ENCODE results near the gene SLC6A2. TPM values are rescaled to one million over a fixed set of nuclear protein-coding genes. Genes with fewer than 3 reads are reported as not detected.

SLC6A2 gene
- total and polyA plus RNA-seq, 2 of the 13 experiments (the other 11 are each of a cell fraction or from before 2014, with no cell fraction given): 0.62 to 0.66 TPM

DNA sequence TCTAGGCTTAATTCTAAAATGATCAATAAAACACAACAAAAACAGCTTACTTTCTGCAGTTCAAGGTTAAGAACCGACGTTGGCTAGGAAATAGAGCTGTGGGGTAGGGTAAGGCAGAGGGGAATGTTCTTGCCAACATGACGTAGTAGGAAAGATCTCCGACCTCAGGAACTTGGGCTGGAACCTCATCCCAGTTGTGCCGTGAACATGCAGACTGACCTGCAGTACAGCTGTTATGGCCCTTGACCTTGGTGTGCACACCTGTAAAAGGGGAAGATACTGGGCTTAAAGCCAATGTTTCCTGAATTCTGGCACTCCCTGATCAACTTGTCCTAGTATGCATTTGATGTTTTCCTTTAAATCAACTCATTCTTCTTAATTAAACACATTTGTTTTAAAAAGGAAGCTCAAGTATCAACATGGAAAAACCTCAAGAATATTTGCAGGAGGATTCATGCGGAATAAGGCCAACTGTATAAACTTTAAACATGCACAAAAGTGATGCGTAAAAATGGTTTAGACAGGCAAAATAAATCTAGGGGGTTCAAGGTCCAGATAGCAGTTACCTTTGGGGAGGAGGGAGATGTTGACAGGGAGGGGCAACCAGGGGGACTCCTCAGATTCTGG is 14.2 kb upstream of the SLC6A2 start (continued):
- no peak for TF ChIP-seq ZSCAN20 (CRISPR knock-in tag; IDR thresholded peaks at IDR 0.05; ENCODE audit: borderline replicate concordance)
- TF ChIP-seq ZNF329 (CRISPR knock-in tag; IDR thresholded peaks at IDR 0.05; ENCODE audit: low read depth): no peak
- TF ChIP-seq, protein P1, sequence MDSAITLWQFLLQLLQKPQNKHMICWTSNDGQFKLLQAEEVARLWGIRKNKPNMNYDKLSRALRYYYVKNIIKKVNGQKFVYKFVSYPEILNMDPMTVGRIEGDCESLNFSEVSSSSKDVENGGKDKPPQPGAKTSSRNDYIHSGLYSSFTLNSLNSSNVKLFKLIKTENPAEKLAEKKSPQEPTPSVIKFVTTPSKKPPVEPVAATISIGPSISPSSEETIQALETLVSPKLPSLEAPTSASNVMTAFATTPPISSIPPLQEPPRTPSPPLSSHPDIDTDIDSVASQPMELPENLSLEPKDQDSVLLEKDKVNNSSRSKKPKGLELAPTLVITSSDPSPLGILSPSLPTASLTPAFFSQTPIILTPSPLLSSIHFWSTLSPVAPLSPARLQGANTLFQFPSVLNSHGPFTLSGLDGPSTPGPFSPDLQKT (CRISPR knock-in tag; IDR thresholded peaks at IDR 0.05; ENCODE audit: borderline replicate concordance): no peak
- no peak for TF ChIP-seq ZBTB38 (CRISPR knock-in tag; IDR thresholded peaks at IDR 0.05)
- TF ChIP-seq, protein P2, sequence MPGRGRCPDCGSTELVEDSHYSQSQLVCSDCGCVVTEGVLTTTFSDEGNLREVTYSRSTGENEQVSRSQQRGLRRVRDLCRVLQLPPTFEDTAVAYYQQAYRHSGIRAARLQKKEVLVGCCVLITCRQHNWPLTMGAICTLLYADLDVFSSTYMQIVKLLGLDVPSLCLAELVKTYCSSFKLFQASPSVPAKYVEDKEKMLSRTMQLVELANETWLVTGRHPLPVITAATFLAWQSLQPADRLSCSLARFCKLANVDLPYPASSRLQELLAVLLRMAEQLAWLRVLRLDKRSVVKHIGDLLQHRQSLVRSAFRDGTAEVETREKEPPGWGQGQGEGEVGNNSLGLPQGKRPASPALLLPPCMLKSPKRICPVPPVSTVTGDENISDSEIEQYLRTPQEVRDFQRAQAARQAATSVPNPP (CRISPR knock-in tag; IDR thresholded peaks at IDR 0.05): no peak
- no peak for TF ChIP-seq SRY (CRISPR knock-in tag; IDR thresholded peaks at IDR 0.05)
- no peak for TF ChIP-seq CEBPB (IDR thresholded peaks at IDR 0.05; ENCODE audit: borderline replicate concordance, low read depth, low read length)
- TF ChIP-seq, protein P3, sequence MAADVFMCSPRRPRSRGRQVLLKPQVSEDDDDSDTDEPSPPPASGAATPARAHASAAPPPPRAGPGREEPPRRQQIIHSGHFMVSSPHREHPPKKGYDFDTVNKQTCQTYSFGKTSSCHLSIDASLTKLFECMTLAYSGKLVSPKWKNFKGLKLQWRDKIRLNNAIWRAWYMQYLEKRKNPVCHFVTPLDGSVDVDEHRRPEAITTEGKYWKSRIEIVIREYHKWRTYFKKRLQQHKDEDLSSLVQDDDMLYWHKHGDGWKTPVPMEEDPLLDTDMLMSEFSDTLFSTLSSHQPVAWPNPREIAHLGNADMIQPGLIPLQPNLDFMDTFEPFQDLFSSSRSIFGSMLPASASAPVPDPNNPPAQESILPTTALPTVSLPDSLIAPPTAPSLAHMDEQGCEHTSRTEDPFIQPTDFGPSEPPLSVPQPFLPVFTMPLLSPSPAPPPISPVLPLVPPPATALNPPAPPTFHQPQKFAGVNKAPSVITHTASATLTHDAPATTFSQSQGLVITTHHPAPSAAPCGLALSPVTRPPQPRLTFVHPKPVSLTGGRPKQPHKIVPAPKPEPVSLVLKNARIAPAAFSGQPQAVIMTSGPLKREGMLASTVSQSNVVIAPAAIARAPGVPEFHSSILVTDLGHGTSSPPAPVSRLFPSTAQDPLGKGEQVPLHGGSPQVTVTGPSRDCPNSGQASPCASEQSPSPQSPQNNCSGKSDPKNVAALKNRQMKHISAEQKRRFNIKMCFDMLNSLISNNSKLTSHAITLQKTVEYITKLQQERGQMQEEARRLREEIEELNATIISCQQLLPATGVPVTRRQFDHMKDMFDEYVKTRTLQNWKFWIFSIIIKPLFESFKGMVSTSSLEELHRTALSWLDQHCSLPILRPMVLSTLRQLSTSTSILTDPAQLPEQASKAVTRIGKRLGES (CRISPR knock-in tag; IDR thresholded peaks at IDR 0.05; ENCODE audit: borderline replicate concordance): no peak
- TF ChIP-seq, protein P4, sequence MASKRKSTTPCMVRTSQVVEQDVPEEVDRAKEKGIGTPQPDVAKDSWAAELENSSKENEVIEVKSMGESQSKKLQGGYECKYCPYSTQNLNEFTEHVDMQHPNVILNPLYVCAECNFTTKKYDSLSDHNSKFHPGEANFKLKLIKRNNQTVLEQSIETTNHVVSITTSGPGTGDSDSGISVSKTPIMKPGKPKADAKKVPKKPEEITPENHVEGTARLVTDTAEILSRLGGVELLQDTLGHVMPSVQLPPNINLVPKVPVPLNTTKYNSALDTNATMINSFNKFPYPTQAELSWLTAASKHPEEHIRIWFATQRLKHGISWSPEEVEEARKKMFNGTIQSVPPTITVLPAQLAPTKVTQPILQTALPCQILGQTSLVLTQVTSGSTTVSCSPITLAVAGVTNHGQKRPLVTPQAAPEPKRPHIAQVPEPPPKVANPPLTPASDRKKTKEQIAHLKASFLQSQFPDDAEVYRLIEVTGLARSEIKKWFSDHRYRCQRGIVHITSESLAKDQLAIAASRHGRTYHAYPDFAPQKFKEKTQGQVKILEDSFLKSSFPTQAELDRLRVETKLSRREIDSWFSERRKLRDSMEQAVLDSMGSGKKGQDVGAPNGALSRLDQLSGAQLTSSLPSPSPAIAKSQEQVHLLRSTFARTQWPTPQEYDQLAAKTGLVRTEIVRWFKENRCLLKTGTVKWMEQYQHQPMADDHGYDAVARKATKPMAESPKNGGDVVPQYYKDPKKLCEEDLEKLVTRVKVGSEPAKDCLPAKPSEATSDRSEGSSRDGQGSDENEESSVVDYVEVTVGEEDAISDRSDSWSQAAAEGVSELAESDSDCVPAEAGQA (IDR thresholded peaks at IDR 0.05; ENCODE audit: low read depth): no peak
- TF ChIP-seq, protein P4 (CRISPR knock-in tag; IDR thresholded peaks at IDR 0.05; ENCODE audit: borderline replicate concordance): no peak
- TF ChIP-seq, protein P5, sequence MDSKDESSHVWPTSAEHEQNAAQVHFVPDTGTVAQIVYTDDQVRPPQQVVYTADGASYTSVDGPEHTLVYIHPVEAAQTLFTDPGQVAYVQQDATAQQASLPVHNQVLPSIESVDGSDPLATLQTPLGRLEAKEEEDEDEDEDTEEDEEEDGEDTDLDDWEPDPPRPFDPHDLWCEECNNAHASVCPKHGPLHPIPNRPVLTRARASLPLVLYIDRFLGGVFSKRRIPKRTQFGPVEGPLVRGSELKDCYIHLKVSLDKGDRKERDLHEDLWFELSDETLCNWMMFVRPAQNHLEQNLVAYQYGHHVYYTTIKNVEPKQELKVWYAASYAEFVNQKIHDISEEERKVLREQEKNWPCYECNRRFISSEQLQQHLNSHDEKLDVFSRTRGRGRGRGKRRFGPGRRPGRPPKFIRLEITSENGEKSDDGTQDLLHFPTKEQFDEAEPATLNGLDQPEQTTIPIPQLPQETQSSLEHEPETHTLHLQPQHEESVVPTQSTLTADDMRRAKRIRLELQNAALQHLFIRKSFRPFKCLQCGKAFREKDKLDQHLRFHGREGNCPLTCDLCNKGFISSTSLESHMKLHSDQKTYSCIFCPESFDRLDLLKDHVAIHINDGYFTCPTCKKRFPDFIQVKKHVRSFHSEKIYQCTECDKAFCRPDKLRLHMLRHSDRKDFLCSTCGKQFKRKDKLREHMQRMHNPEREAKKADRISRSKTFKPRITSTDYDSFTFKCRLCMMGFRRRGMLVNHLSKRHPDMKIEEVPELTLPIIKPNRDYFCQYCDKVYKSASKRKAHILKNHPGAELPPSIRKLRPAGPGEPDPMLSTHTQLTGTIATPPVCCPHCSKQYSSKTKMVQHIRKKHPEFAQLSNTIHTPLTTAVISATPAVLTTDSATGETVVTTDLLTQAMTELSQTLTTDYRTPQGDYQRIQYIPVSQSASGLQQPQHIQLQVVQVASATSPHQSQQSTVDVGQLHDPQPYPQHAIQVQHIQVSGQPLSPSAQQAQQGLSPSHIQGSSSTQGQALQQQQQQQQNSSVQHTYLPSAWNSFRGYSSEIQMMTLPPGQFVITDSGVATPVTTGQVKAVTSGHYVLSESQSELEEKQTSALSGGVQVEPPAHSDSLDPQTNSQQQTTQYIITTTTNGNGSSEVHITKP (CRISPR knock-in tag; IDR thresholded peaks at IDR 0.05; ENCODE audit: low read depth): no peak
- no peak for TF ChIP-seq ZNF605 (CRISPR knock-in tag; IDR thresholded peaks at IDR 0.05)
- TF ChIP-seq ADNP (CRISPR knock-in tag; IDR thresholded peaks at IDR 0.05): no peak
- TF ChIP-seq KLF13 (CRISPR knock-in tag; IDR thresholded peaks at IDR 0.05): no peak
